ENCODE results near the gene GNG12. TPM values are rescaled to one million over a fixed set of nuclear protein-coding genes. Genes with fewer than 3 reads are reported as not detected.

GNG12 gene
- total RNA-seq, 1 experiment from 2014 or later, result 70.0 TPM

DNA sequence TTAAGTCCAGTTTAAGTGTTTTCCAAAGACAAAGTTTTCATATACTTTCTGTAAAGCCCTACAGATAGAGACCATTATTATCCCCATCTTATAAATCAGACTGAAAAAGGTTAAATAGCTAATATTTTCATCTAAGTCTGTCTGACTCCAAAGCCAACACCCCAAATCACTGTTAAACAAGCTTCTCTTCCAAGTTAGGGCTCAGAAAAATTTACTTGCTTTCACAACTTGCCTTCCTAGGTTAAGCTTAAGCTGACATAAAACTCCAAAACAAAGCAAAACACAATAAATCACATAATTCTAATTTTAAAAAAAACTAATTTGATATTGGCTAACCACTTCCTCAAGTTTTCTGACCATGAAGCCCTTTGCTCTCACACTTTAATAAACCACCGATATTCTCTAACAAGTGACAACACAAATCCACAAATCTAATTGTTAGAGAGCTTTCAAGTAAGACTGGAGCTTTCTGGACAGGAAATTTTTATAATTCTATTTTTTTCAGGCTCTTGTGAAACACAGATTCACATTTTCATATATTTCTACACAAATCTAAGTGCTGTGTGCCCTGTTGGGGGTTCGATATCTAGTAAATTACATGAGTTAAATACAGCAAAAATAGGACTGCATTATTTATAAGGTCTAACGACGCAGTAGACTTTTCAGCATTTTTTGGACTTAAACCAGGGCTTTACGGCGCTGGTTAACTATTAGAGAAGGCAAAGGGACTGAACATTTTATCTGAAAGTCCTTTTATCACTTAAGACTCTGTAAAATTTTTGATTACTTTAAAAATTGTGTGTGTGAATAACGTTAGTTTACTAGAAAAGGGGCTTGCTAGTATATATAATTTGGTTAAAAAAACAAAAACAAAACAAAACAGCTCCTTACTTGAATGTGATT is 2.1 kb downstream of the GNG12 start:
- Histone ChIP-seq H3K36me3 (ENCODE audit: control insufficient read depth, insufficient read depth, low read length) (peaks cover 8% of the 10 kb centered on the region), H3K27ac (ENCODE audit: low read length) (peak overlapping the region; percentile 92), H3K4me1 (ENCODE audit: control insufficient read depth, insufficient read depth, low read length) (peaks cover 18% of the 10 kb centered on the region), H3K9me3 (ENCODE audit: control insufficient read depth, insufficient read depth, low read depth, low read length) (no peaks in the 10 kb centered on the region), H3K27me3 (ENCODE audit: control insufficient read depth, insufficient read depth, low read length) (no peaks in the 10 kb centered on the region), H3K4me3 (ENCODE audit: low read depth in 2 of 2, low read length in 2 of 2) (peak overlapping the region; percentile 79 to 93)
- DNase-seq (ENCODE audit: low read depth, low spot score) (no peak), ATAC-seq (no peak)
- ChIA-PET POLR2A (interaction anchor here (0.6 kb wide), 1 partner anchor 958 kb away, joined by 3 read pairs; no protein-coding TSS in a partner anchor), CTCF (interaction anchor here (0.7 kb wide), 2 partner anchors 71 to 296 kb away, joined by 3 read pairs; no protein-coding TSS in a partner anchor)
- in situ Hi-C loops (cut with HindIII; ENCODE audit: low pct_unique_long_range_greater_than_20kb, low sequenced_read_pairs) (no loop called here), intact Hi-C loops (cut with micrococcal nuclease; ENCODE audit: unreplicated experiment) (loop anchor here (5.0 kb wide), 1 partner anchor 64 kb away; no protein-coding TSS in a partner anchor)
- TF ChIP-seq SIN3A (IDR thresholded peaks at IDR 0.05; ENCODE audit: borderline replicate concordance, insufficient read depth, low read depth, low read length) (no peak), TCF7L2 (IDR thresholded peaks at IDR 0.05; ENCODE audit: low read depth, low read length) (no peak), POLR2AphosphoS5 (IDR thresholded peaks at IDR 0.05; ENCODE audit: low read depth, low read length) (no peak)
- TF ChIP-seq, protein P1, sequence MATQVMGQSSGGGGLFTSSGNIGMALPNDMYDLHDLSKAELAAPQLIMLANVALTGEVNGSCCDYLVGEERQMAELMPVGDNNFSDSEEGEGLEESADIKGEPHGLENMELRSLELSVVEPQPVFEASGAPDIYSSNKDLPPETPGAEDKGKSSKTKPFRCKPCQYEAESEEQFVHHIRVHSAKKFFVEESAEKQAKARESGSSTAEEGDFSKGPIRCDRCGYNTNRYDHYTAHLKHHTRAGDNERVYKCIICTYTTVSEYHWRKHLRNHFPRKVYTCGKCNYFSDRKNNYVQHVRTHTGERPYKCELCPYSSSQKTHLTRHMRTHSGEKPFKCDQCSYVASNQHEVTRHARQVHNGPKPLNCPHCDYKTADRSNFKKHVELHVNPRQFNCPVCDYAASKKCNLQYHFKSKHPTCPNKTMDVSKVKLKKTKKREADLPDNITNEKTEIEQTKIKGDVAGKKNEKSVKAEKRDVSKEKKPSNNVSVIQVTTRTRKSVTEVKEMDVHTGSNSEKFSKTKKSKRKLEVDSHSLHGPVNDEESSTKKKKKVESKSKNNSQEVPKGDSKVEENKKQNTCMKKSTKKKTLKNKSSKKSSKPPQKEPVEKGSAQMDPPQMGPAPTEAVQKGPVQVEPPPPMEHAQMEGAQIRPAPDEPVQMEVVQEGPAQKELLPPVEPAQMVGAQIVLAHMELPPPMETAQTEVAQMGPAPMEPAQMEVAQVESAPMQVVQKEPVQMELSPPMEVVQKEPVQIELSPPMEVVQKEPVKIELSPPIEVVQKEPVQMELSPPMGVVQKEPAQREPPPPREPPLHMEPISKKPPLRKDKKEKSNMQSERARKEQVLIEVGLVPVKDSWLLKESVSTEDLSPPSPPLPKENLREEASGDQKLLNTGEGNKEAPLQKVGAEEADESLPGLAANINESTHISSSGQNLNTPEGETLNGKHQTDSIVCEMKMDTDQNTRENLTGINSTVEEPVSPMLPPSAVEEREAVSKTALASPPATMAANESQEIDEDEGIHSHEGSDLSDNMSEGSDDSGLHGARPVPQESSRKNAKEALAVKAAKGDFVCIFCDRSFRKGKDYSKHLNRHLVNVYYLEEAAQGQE (IDR thresholded peaks at IDR 0.05; ENCODE audit: insufficient read depth in 1 of 2, low read depth in 2 of 2, low read length in 1 of 2), result no peak
- TF ChIP-seq, protein P2, sequence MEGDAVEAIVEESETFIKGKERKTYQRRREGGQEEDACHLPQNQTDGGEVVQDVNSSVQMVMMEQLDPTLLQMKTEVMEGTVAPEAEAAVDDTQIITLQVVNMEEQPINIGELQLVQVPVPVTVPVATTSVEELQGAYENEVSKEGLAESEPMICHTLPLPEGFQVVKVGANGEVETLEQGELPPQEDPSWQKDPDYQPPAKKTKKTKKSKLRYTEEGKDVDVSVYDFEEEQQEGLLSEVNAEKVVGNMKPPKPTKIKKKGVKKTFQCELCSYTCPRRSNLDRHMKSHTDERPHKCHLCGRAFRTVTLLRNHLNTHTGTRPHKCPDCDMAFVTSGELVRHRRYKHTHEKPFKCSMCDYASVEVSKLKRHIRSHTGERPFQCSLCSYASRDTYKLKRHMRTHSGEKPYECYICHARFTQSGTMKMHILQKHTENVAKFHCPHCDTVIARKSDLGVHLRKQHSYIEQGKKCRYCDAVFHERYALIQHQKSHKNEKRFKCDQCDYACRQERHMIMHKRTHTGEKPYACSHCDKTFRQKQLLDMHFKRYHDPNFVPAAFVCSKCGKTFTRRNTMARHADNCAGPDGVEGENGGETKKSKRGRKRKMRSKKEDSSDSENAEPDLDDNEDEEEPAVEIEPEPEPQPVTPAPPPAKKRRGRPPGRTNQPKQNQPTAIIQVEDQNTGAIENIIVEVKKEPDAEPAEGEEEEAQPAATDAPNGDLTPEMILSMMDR (IDR thresholded peaks at IDR 0.05), result no peak
- BruUV-seq (replicated peaks), result no TSS peak

DNA sequence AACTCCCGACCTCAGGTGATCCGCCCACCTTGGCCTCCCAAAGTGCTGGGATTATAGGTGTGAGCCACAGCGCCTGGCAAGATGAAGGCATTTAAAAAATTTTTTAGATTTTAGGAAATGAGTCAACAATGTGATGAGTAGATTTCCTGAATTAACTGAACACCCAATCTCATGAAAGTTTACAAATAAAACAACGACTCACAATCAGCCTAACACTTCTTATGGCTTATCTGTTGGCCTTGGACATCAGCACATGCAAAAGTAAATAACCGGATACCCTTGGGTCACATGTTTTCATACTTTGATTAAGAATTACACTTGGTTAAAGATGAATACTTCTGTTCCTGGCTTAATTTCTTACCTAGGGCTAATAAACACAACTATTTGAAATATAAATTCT is 3.0 kb downstream of the GNG12 start:
- Histone ChIP-seq H3K27ac (ENCODE audit: low read length) (peak overlapping the region; percentile 92), H3K27me3 (ENCODE audit: control insufficient read depth, insufficient read depth, low read length) (no peaks in the 10 kb centered on the region), H3K4me1 (ENCODE audit: control insufficient read depth, insufficient read depth, low read length) (peaks cover 18% of the 10 kb centered on the region), H3K9me3 (ENCODE audit: control insufficient read depth, insufficient read depth, low read depth, low read length) (no peaks in the 10 kb centered on the region), H3K4me3 (ENCODE audit: low read depth in 2 of 2, low read length in 2 of 2) (no peak overlapping the region), H3K36me3 (ENCODE audit: control insufficient read depth, insufficient read depth, low read length) (peaks cover 8% of the 10 kb centered on the region)
- DNase-seq (ENCODE audit: low read depth, low spot score) (no peak), ATAC-seq (no peak)
- ChIA-PET CTCF (no interaction called here), POLR2A (no interaction called here)
- intact Hi-C loops (cut with micrococcal nuclease; ENCODE audit: unreplicated experiment), result loop anchor here (5.0 kb wide), 1 partner anchor 63 kb away; no protein-coding TSS in a partner anchor
- in situ Hi-C loops (cut with HindIII; ENCODE audit: low pct_unique_long_range_greater_than_20kb, low sequenced_read_pairs), result no loop called here
- no TSS peak for BruUV-seq (replicated peaks)
- TF ChIP-seq POLR2AphosphoS5 (IDR thresholded peaks at IDR 0.05; ENCODE audit: low read depth, low read length) (no peak), TCF7L2 (IDR thresholded peaks at IDR 0.05; ENCODE audit: low read depth, low read length) (no peak), SIN3A (IDR thresholded peaks at IDR 0.05; ENCODE audit: borderline replicate concordance, insufficient read depth, low read depth, low read length) (no peak)
- TF ChIP-seq, protein P1 (IDR thresholded peaks at IDR 0.05; ENCODE audit: insufficient read depth in 1 of 2, low read depth in 2 of 2, low read length in 1 of 2), result no peak
- TF ChIP-seq, protein P2 (IDR thresholded peaks at IDR 0.05), result no peak

Measured in Panc1 (cell line).